DND-41 (cell line): ENCODE measurements around the gene GRM3.

Source experiments
- ATAC-seq: fragments of 200-7000 bp; cut with Tn5 transposase; 3 replicates; pipeline ENCODE4 v1.9.1; 2021; ENCODE audit warnings: low read depth; ENCODE audit not compliant: insufficient read depth
- DNase-seq: peaks from one replicate; pipeline ENCODE4 v3.0.0-alpha.2; 2020
- H2AFZ ChIP-seq: 2 replicates; pipeline ENCODE4 v1.6.0; 2012; ENCODE audit warnings: low read depth, low read length
- H3K27ac ChIP-seq: 2 replicates; pipeline ENCODE4 v1.5.1; 2012; ENCODE audit warnings: low read length, inconsistent platforms
- H3K27me3 ChIP-seq: fragments of 200-600 bp; sonication (generic); 2 replicates; pipeline ENCODE4 v1.6.0; 2012; ENCODE audit warnings: low read length, mild to moderate bottlenecking, inconsistent platforms; ENCODE audit not compliant: insufficient read depth, poor library complexity
- H3K36me3 ChIP-seq: 2 replicates; pipeline ENCODE4 v1.5.1; 2012; ENCODE audit warnings: low read length, inconsistent platforms; ENCODE audit not compliant: insufficient read depth
- H3K4me1 ChIP-seq: 2 replicates; pipeline ENCODE4 v1.5.1; 2012; ENCODE audit warnings: mild to moderate bottlenecking, low read length; ENCODE audit not compliant: insufficient read depth
- H3K4me2 ChIP-seq: 2 replicates; pipeline ENCODE4 v1.6.0; 2012; ENCODE audit warnings: mild to moderate bottlenecking, moderate library complexity, low read length, inconsistent platforms; ENCODE audit not compliant: insufficient read depth
- H3K4me3 ChIP-seq, 2 experiments: fragments of 200-600 bp in 1 of 2; shearing (Covaris generic) in 1 of 2; 2 replicates each; pipeline ENCODE4 v1.5.1; 2012 to 2016; ENCODE audit warnings: inconsistent platforms in 2 of 2, low read length in 2 of 2, mild to moderate bottlenecking in 2 of 2, low read depth in 1 of 2, moderate library complexity in 1 of 2
- H3K79me2 ChIP-seq: 2 replicates; pipeline ENCODE4 v1.6.0; 2012; ENCODE audit warnings: low read length, inconsistent platforms; ENCODE audit not compliant: insufficient read depth
- H3K9ac ChIP-seq: 2 replicates; pipeline ENCODE4 v1.6.0; 2012; ENCODE audit warnings: low read depth, mild to moderate bottlenecking, inconsistent platforms, low read length, moderate library complexity
- H3K9me3 ChIP-seq: 2 replicates; pipeline ENCODE4 v1.5.1; 2012; ENCODE audit warnings: low read length, moderate library complexity, mild to moderate bottlenecking, inconsistent platforms; ENCODE audit not compliant: insufficient read depth, severe bottlenecking
- H4K20me1 ChIP-seq: 2 replicates; pipeline ENCODE4 v1.6.0; 2012; ENCODE audit warnings: low read length; ENCODE audit not compliant: insufficient read depth
- EZH2 ChIP-seq: IDR thresholded peaks from 3 replicates; pipeline ENCODE4 v1.6.1; 2012; ENCODE audit warnings: borderline replicate concordance, low read depth, mild to moderate bottlenecking, moderate library complexity, low read length, inconsistent platforms; ENCODE audit not compliant: severe bottlenecking
- TF ChIP-seq, protein P1 (sequence below): IDR thresholded peaks from 2 replicates; pipeline ENCODE4 v1.5.1; 2012; ENCODE audit warnings: borderline replicate concordance, low read length, moderate library complexity, mild to moderate bottlenecking; ENCODE audit not compliant: poor library complexity, severe bottlenecking; ENCODE audit errors: extremely low read depth

The GRM3 gene

DNA sequence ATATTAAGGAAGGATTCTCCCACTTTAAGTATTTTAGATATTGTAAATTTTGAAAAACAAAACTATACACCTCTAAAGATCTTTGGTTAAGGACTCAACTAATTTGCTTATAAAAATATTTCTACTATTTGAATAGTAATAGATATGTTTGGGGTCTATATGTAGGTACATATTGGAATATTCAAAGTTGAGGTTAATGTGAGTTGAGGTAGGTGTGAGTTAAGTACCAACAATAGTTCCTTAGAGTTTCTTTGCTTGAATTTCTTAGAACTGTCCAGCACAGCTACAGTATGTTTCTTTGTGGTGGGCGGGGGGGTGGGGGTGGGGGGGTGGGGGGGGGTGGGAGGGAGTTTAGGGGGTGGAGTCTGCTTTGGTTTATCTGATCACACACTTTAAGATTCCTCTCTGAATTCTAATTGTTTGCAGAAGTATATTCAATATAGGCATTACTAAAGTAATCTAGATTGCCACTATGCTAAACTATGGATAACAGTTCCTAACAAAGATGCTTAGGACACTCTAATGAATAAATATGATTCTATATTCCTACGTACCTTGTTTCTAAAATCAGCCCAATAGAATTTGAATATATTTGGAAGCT, 2.1 kb downstream of the GRM3 start:
- H3K4me2 ChIP-seq, result no peak overlapping the region
- H3K4me3 ChIP-seq, result no peak overlapping the region
- H3K9me3 ChIP-seq, result no peaks in the 10 kb centered on the region
- no peak overlapping the region for H3K27ac ChIP-seq
- TF ChIP-seq, protein P1, sequence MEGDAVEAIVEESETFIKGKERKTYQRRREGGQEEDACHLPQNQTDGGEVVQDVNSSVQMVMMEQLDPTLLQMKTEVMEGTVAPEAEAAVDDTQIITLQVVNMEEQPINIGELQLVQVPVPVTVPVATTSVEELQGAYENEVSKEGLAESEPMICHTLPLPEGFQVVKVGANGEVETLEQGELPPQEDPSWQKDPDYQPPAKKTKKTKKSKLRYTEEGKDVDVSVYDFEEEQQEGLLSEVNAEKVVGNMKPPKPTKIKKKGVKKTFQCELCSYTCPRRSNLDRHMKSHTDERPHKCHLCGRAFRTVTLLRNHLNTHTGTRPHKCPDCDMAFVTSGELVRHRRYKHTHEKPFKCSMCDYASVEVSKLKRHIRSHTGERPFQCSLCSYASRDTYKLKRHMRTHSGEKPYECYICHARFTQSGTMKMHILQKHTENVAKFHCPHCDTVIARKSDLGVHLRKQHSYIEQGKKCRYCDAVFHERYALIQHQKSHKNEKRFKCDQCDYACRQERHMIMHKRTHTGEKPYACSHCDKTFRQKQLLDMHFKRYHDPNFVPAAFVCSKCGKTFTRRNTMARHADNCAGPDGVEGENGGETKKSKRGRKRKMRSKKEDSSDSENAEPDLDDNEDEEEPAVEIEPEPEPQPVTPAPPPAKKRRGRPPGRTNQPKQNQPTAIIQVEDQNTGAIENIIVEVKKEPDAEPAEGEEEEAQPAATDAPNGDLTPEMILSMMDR, result no peak
- TF ChIP-seq EZH2, result no peak
- no peaks in the 10 kb centered on the region for H3K79me2 ChIP-seq
- ATAC-seq, result no peak
- H3K27me3 ChIP-seq, result no peaks in the 10 kb centered on the region
- no peak overlapping the region for H2AFZ ChIP-seq
- no peaks in the 10 kb centered on the region for H3K36me3 ChIP-seq
- H4K20me1 ChIP-seq, result no peaks in the 10 kb centered on the region
- H3K4me1 ChIP-seq, result no peaks in the 10 kb centered on the region
- no peak for DNase-seq
- H3K9ac ChIP-seq, result no peak overlapping the region

- no peak overlapping the region for H2AFZ ChIP-seq
- no peak overlapping the region for H3K27ac ChIP-seq
- H3K9me3 ChIP-seq, result no peaks in the 10 kb centered on the region
- no peak overlapping the region for H3K9ac ChIP-seq
- H3K4me3 ChIP-seq, result no peak overlapping the region
- no peaks in the 10 kb centered on the region for H3K79me2 ChIP-seq
- no peak for DNase-seq
- no peaks in the 10 kb centered on the region for H3K4me1 ChIP-seq
- H3K36me3 ChIP-seq, result no peaks in the 10 kb centered on the region
- H3K27me3 ChIP-seq, result no peaks in the 10 kb centered on the region
- no peaks in the 10 kb centered on the region for H4K20me1 ChIP-seq
- H3K4me2 ChIP-seq, result no peak overlapping the region
- no peak for ATAC-seq
- TF ChIP-seq, protein P1, result no peak
- TF ChIP-seq EZH2, result no peak
Observed at GRCh38 chr7:86647385-86648094, 3.8 kb downstream of the GRM3 start.

DNA sequence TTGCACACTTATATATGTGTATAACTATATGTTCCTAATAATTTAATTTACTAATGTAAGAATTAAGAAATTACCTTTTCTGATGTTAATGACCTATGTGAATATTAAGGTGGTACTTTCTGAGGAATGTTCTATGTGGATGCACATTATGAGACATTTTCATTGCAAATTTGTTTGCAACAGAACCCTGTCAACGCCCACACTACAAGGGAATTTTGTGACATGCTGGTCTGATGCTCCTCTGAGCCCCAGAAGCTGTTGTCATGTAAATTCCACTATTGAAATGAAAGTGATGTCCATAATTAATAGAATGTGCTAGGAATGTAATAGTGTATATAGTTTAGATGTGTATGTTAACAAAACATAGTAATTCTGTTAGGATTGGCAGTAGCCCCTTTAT, 4.5 kb downstream of the GRM3 start:
- no peak for DNase-seq
- Histone ChIP-seq H2AFZ (no peak overlapping the region), H3K4me2 (no peak overlapping the region), H3K36me3 (no peaks in the 10 kb centered on the region), H4K20me1 (no peaks in the 10 kb centered on the region), H3K4me1 (no peaks in the 10 kb centered on the region), H3K4me3 (no peak overlapping the region), H3K27me3 (no peaks in the 10 kb centered on the region), H3K79me2 (no peaks in the 10 kb centered on the region), H3K9ac (no peak overlapping the region), H3K27ac (no peak overlapping the region), H3K9me3 (no peaks in the 10 kb centered on the region)
- TF ChIP-seq EZH2, result no peak
- TF ChIP-seq, protein P1, result no peak
- no peak for ATAC-seq
